Measurements from ENCODE around the gene DPP10.

The DPP10 gene

GRCh38 chr2:115094441-115094840 lies 652.0 kb downstream of the DPP10 start:
- TF ChIP-seq FOXM1 (IDR thresholded peaks at IDR 0.05; ENCODE audit: borderline replicate concordance, low read depth): no peak
- no peak for TF ChIP-seq EGR1 (IDR thresholded peaks at IDR 0.05)
- TF ChIP-seq YY1 (IDR thresholded peaks at IDR 0.05; ENCODE audit: low read depth): no peak
- TF ChIP-seq CREB1 (IDR thresholded peaks at IDR 0.05; ENCODE audit: low read depth): no peak
- no peak for TF ChIP-seq ZBTB7A (IDR thresholded peaks at IDR 0.05; ENCODE audit: low read depth)
- no peak for TF ChIP-seq CEBPB (IDR thresholded peaks at IDR 0.05)
- no peak for TF ChIP-seq RAD21 (IDR thresholded peaks at IDR 0.05; ENCODE audit: low read depth)
- no peak for TF ChIP-seq TEAD4 (IDR thresholded peaks at IDR 0.05)
- no peak for TF ChIP-seq NFIC (IDR thresholded peaks at IDR 0.05)
- TF ChIP-seq TCF12 (IDR thresholded peaks at IDR 0.05; ENCODE audit: low read depth): no peak
- TF ChIP-seq TAF1 (IDR thresholded peaks at IDR 0.05; ENCODE audit: low read depth): no peak
- TF ChIP-seq, protein P1, sequence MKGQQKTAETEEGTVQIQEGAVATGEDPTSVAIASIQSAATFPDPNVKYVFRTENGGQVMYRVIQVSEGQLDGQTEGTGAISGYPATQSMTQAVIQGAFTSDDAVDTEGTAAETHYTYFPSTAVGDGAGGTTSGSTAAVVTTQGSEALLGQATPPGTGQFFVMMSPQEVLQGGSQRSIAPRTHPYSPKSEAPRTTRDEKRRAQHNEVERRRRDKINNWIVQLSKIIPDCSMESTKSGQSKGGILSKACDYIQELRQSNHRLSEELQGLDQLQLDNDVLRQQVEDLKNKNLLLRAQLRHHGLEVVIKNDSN (IDR thresholded peaks at IDR 0.05): no peak
- TF ChIP-seq EP300 (IDR thresholded peaks at IDR 0.05; ENCODE audit: borderline replicate concordance): no peak
- TF ChIP-seq, protein P2, sequence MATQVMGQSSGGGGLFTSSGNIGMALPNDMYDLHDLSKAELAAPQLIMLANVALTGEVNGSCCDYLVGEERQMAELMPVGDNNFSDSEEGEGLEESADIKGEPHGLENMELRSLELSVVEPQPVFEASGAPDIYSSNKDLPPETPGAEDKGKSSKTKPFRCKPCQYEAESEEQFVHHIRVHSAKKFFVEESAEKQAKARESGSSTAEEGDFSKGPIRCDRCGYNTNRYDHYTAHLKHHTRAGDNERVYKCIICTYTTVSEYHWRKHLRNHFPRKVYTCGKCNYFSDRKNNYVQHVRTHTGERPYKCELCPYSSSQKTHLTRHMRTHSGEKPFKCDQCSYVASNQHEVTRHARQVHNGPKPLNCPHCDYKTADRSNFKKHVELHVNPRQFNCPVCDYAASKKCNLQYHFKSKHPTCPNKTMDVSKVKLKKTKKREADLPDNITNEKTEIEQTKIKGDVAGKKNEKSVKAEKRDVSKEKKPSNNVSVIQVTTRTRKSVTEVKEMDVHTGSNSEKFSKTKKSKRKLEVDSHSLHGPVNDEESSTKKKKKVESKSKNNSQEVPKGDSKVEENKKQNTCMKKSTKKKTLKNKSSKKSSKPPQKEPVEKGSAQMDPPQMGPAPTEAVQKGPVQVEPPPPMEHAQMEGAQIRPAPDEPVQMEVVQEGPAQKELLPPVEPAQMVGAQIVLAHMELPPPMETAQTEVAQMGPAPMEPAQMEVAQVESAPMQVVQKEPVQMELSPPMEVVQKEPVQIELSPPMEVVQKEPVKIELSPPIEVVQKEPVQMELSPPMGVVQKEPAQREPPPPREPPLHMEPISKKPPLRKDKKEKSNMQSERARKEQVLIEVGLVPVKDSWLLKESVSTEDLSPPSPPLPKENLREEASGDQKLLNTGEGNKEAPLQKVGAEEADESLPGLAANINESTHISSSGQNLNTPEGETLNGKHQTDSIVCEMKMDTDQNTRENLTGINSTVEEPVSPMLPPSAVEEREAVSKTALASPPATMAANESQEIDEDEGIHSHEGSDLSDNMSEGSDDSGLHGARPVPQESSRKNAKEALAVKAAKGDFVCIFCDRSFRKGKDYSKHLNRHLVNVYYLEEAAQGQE (IDR thresholded peaks at IDR 0.05; ENCODE audit: low read depth): no peak
- TF ChIP-seq, protein P3, sequence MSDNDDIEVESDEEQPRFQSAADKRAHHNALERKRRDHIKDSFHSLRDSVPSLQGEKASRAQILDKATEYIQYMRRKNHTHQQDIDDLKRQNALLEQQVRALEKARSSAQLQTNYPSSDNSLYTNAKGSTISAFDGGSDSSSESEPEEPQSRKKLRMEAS (IDR thresholded peaks at IDR 0.05): no peak

DNA sequence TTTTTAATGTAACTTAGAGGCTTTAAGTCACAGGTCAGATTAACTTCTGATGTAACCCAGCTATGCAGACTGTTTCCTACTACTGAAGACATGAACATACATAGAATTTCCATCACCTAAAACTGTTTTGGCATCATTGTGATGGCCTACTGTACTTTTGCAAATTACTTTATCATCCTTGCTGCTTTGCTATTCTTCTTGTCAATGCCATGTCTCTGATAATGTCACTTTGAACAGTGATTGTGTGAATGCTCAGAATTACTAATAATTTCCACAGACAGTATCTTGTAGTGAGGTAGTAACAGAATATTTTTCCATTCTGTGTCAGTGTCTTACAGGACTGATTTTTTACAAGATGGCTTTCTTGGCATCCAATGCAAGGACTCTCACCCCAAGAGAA lies 663.5 kb downstream of the DPP10 start:
- TF ChIP-seq CREB1 (IDR thresholded peaks at IDR 0.05; ENCODE audit: low read depth) (no peak), YY1 (IDR thresholded peaks at IDR 0.05; ENCODE audit: low read depth) (no peak), NFIC (IDR thresholded peaks at IDR 0.05) (no peak), RAD21 (IDR thresholded peaks at IDR 0.05; ENCODE audit: low read depth) (no peak), FOXM1 (IDR thresholded peaks at IDR 0.05; ENCODE audit: borderline replicate concordance, low read depth) (no peak), TCF12 (IDR thresholded peaks at IDR 0.05; ENCODE audit: low read depth) (no peak), TEAD4 (IDR thresholded peaks at IDR 0.05) (no peak), ZBTB7A (IDR thresholded peaks at IDR 0.05; ENCODE audit: low read depth) (no peak), EP300 (IDR thresholded peaks at IDR 0.05; ENCODE audit: borderline replicate concordance) (no peak), CEBPB (IDR thresholded peaks at IDR 0.05) (no peak), TAF1 (IDR thresholded peaks at IDR 0.05; ENCODE audit: low read depth) (no peak)
- TF ChIP-seq, protein P2 (IDR thresholded peaks at IDR 0.05; ENCODE audit: low read depth): no peak
- TF ChIP-seq, protein P1 (IDR thresholded peaks at IDR 0.05): no peak
- TF ChIP-seq, protein P3 (IDR thresholded peaks at IDR 0.05): no peak

GRCh38 chr2:115115135-115115534 lies 672.7 kb downstream of the DPP10 start:
- TF ChIP-seq YY1 (IDR thresholded peaks at IDR 0.05; ENCODE audit: low read depth): no peak
- TF ChIP-seq ZBTB7A (IDR thresholded peaks at IDR 0.05; ENCODE audit: low read depth): no peak
- no peak for TF ChIP-seq CEBPB (IDR thresholded peaks at IDR 0.05)
- no peak for TF ChIP-seq TCF12 (IDR thresholded peaks at IDR 0.05; ENCODE audit: low read depth)
- no peak for TF ChIP-seq EGR1 (IDR thresholded peaks at IDR 0.05)
- TF ChIP-seq TAF1 (IDR thresholded peaks at IDR 0.05; ENCODE audit: low read depth): no peak
- TF ChIP-seq, protein P1 (IDR thresholded peaks at IDR 0.05): no peak
- no peak for TF ChIP-seq EP300 (IDR thresholded peaks at IDR 0.05; ENCODE audit: borderline replicate concordance)
- no peak for TF ChIP-seq FOXM1 (IDR thresholded peaks at IDR 0.05; ENCODE audit: borderline replicate concordance, low read depth)
- TF ChIP-seq NFIC (IDR thresholded peaks at IDR 0.05): no peak

DNA sequence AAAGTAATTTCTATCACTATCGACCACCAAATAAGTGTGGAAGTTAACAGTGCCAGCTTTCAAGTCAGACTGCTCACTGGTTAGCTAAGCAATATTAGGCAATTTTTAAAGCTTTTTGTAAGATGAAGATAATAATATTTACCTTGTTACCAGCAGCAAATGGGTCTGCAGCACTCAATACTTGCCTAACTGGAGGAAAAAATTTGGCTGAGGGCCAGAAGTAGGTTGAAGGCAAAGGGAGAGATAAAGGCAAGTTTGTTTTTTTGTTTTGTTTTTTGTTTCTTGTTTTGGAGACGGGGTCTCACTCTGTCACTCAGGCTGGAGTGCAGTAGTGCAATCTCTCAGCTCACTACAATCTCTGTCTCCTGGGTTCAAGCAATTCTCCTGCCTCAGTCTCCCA lies 675.9 kb downstream of the DPP10 start:
- TF ChIP-seq EGR1 (IDR thresholded peaks at IDR 0.05) (no peak), CEBPB (IDR thresholded peaks at IDR 0.05) (no peak), NFIC (IDR thresholded peaks at IDR 0.05) (no peak), TEAD4 (IDR thresholded peaks at IDR 0.05) (no peak), TAF1 (IDR thresholded peaks at IDR 0.05; ENCODE audit: low read depth) (no peak), FOXM1 (IDR thresholded peaks at IDR 0.05; ENCODE audit: borderline replicate concordance, low read depth) (no peak), RAD21 (IDR thresholded peaks at IDR 0.05; ENCODE audit: low read depth) (no peak), YY1 (IDR thresholded peaks at IDR 0.05; ENCODE audit: low read depth) (no peak), CREB1 (IDR thresholded peaks at IDR 0.05; ENCODE audit: low read depth) (no peak), EP300 (IDR thresholded peaks at IDR 0.05; ENCODE audit: borderline replicate concordance) (no peak), ZBTB7A (IDR thresholded peaks at IDR 0.05; ENCODE audit: low read depth) (no peak)
- TF ChIP-seq, protein P2 (IDR thresholded peaks at IDR 0.05; ENCODE audit: low read depth): no peak

All from Ishikawa (cell line).